GM12891 (cell line): ENCODE measurements around the gene PDE6A.

Experiments
- POLR2A ChIP-seq: IDR thresholded peaks from 2 replicates; pipeline ENCODE4 v1.6.1; 2011; ENCODE audit warnings: low read depth, low read length, control low read depth
- POLR2AphosphoS5 ChIP-seq: IDR thresholded peaks from 2 replicates; pipeline ENCODE4 v1.6.1; 2011; ENCODE audit warnings: low read depth, low read length, control low read depth
- SPI1 ChIP-seq: IDR thresholded peaks from 2 replicates; pipeline ENCODE4 v1.6.1; 2011; ENCODE audit warnings: low read depth, low read length, control low read depth
- TAF1 ChIP-seq: IDR thresholded peaks from 2 replicates; pipeline ENCODE4 v1.6.1; 2011; ENCODE audit warnings: low read depth, low read length, control low read depth

DNA sequence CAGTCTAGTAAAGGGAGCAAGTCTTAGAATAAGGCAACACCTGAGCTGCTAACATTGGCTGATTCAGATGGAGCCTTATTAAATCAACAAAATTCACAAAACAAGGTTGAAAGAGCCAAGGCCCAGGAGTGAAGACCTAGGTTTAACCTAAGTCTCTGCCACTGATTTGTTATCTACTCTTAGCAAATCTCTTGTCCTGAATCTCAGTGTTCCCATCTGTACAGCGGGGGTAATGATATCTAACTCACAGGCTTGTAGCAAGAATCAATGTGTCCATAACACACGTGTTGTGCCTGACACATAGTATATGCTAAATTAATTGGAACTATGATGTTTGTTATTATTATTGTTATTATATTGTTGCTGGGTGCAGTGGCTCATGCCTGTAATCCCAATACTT lies 61.0 kb downstream of the PDE6A start:
- TF ChIP-seq TAF1 (no peak), POLR2A (no peak), POLR2AphosphoS5 (no peak), SPI1 (no peak)
